AG04450 (cell line): Measurements from ENCODE around the gene LYG2. TPM values are rescaled to one million over a fixed set of nuclear protein-coding genes. Genes with fewer than 3 reads are reported as not detected.
"Not testable (repeated sequence)": the region's sequence is repeated elsewhere in the genome, so short reads cannot be mapped to it uniquely, and the experiment has no call there.

Source experiments
- CTCF ChIA-PET: fragments of 300-600, 350-600 bp; formaldehyde crosslinking; extraction: SDS; loops from one replicate; lab custom pipeline; 2022; ENCODE audit warnings: antibody characterized with exemption, inconsistent platforms; lab: Charles Lee
- POLR2A ChIA-PET: fragments of 350-600 bp; formaldehyde crosslinking; extraction: SDS; loops from one replicate; lab custom pipeline; 2021; ENCODE audit warnings: antibody characterized with exemption, inconsistent platforms; lab: Yijun Ruan, JAX
- DNase-seq: peaks from one replicate; pipeline ENCODE4 v3.0.0-alpha.2; 2011; ENCODE audit warnings: low read depth, low spot score
- H3K27ac ChIP-seq: one replicate; pipeline ENCODE4 v1.5.1; 2012; ENCODE audit warnings: low read depth, low read length, control low read depth
- H3K27me3 ChIP-seq: one replicate; pipeline ENCODE4 v1.6.0; 2012; ENCODE audit warnings: low read length; ENCODE audit not compliant: control insufficient read depth, insufficient read depth
- H3K4me3 ChIP-seq: 2 replicates; pipeline ENCODE4 v1.5.1; 2011; ENCODE audit warnings: mild to moderate bottlenecking, low read depth, low read length, control low read depth
- H3K9me3 ChIP-seq: 2 replicates; pipeline ENCODE4 v1.5.1; 2012; ENCODE audit warnings: low read length; ENCODE audit not compliant: control insufficient read depth, insufficient read depth
- CTCF ChIP-seq: IDR thresholded peaks from 2 replicates; pipeline ENCODE4 v1.5.1; 2011; ENCODE audit warnings: low read depth, low read length, control low read depth, inconsistent platforms
- polyA plus RNA-seq: library from polyadenylated mRNA; depleted of rRNA; stranded (reverse); fragments of >200 nt; gene quantifications from 2 replicates; pipeline ENCODE4 v1.2.3, GENCODE V29; 2011

LYG2 gene
- polyA plus RNA-seq, 1 experiment: not detected

- no peak overlapping the region for H3K4me3 ChIP-seq
- H3K9me3 ChIP-seq: peaks cover 5% of the 10 kb centered on the region; the same call in 1 of the 2 replicates
- no peak overlapping the region for H3K27ac ChIP-seq
- CTCF ChIA-PET: no interaction called here
- DNase-seq: no peak
- TF ChIP-seq CTCF: no peak
- H3K27me3 ChIP-seq: no peaks in the 10 kb centered on the region
- POLR2A ChIA-PET: no interaction called here
Measured at GRCh38 chr2:99205491-99205890, 50.0 kb downstream of the LYG2 start.

- Histone ChIP-seq H3K27ac (no peak overlapping the region), H3K27me3 (no peaks in the 10 kb centered on the region), H3K9me3 (peaks cover 5% of the 10 kb centered on the region; the same call in 1 of the 2 replicates), H3K4me3 (no peak overlapping the region)
- POLR2A ChIA-PET: no interaction called here
- peak; percentile 20; the same call in 1 of the 2 replicates for TF ChIP-seq CTCF
- no peak for DNase-seq
- CTCF ChIA-PET: no interaction called here
Measured at GRCh38 chr2:99201959-99202678, 53.3 kb downstream of the LYG2 start.

GRCh38 chr2:99200076-99200800 lies 55.2 kb downstream of the LYG2 start:
- H3K9me3 ChIP-seq: peaks cover under 1% of the 10 kb centered on the region; the same call in 1 of the 2 replicates
- no peak overlapping the region for H3K4me3 ChIP-seq
- POLR2A ChIA-PET: interaction anchor here (0.6 kb wide), 1 partner anchor 36 kb away, joined by 5 read pairs; no protein-coding TSS in a partner anchor
- DNase-seq: no peak
- TF ChIP-seq CTCF: no peak
- no peak overlapping the region for H3K27ac ChIP-seq
- CTCF ChIA-PET: interaction anchor here (0.6 kb wide), 2 partner anchors 26 to 288 kb away, joined by 3 read pairs; no protein-coding TSS in a partner anchor
- H3K27me3 ChIP-seq: no peaks in the 10 kb centered on the region

GRCh38 chr2:99198103-99198841 lies 57.2 kb downstream of the LYG2 start:
- no peaks in the 10 kb centered on the region for H3K27me3 ChIP-seq
- DNase-seq: no peak
- ChIA-PET POLR2A (no interaction called here), CTCF (no interaction called here)
- H3K27ac ChIP-seq: no peak overlapping the region
- H3K9me3 ChIP-seq: no peaks in the 10 kb centered on the region
- H3K4me3 ChIP-seq: no peak overlapping the region
- no peak for TF ChIP-seq CTCF

- H3K4me3 ChIP-seq, POLR2A ChIA-PET, CTCF ChIA-PET, DNase-seq, H3K27me3 ChIP-seq, H3K9me3 ChIP-seq, H3K27ac ChIP-seq: not testable (repeated sequence)
Measured at GRCh38 chr2:99192364-99192763, 63.1 kb downstream of the LYG2 start.
